Renal pelvis (tissue), 4 donors: ENCODE data around the gene YY1AP1. TPM values are rescaled to one million over a fixed set of nuclear protein-coding genes. Genes with fewer than 3 reads are reported as not detected.
"Not testable (repeated sequence)": the region's sequence is repeated elsewhere in the genome, so short reads cannot be mapped to it uniquely, and the experiment has no call there.

ENCODE experiments used
- DNase-seq: peaks from one replicate; pipeline ENCODE4 v3.0.0-alpha.2; 2013
- polyA plus RNA-seq, 3 donors: library from polyadenylated mRNA; unstranded; fragments of 120-200 nt; gene quantifications; one replicate each; pipeline ENCODE4 v1.2.1, GENCODE V29; 2013; ENCODE audit not compliant: insufficient read length in 3 of 3

The YY1AP1 gene
- polyA plus RNA-seq, 3 donors: 71.9 to 77.5 (median 73.1) TPM

DNA sequence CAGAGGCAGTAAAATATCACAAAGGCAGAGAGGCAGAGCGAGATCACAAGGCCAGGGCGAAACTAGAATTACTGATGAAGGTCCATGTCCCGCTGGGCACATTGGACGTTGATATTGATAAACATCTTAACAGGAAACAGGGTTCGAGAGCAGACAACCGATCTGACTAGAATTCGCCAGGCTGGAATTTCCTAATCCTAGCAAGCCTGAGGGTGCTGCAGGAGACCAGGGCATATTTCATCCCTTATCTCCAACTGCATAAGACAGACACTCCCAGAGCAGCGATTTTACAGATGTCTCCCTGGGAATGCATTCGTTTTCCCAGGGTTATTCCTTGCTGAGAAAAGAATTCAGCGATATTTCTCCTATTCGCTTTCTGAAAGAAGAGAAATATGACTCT is 9.0 kb upstream of the YY1AP1 start:
- DNase-seq: not testable (repeated sequence)

DNA sequence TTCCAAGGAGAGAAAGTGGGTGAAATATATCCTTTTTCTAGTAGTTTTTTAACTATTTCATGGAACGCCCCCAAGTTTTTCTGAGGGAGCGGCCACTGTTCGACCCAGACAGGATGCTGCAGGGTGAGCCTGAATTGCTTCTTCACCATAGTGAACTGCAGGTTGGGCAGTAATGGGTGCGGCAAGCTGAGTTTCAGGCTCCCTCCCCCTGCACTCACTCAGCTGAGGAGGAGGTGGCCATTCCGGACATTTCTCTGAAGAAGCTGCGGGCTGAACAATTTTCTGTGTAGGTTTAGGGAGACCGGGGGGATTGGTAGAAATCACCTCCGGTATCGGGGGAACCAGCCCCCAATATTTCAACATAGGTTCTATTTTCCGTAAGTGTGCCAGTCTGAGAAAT is 8.5 kb upstream of the YY1AP1 start:
- DNase-seq: no peak

DNA sequence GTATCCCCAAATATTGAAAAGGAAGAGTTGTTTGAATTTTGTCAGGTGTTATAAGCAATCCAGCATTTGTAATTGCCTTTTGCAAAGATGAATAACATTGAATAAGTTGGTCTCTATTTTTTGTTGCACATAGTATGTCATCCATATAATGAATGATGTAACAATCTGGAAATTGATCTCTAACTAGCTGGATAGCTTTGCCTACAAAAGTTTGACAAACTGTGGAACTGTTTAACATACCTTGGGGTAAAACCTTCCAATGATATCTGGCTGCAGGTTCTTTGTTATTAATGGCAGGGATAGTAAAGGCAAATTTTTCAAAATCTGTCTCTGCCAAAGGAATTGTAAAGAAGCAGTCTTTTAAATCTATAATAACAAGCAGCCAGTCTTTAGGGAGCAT is 8.0 kb upstream of the YY1AP1 start:
- no peak for DNase-seq

DNA sequence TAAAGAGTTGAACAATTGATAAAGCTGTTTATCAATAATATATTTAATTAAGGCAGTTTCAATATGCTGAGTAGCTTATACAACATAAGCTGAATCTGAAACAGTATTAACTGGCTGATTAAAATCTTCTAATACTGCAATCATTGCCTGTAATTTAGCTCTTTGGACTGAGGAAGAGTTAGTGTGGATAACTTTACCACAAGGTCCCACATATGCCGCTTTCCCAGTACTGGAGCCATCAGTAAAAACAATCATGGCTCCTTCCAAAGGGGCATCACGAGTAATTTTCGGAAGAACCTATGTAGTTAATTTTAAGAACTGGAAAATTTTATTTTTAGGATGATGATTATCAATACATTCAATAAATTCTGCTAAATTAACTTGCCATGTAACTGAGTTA is 7.0 kb upstream of the YY1AP1 start:
- DNase-seq: no peak

DNA sequence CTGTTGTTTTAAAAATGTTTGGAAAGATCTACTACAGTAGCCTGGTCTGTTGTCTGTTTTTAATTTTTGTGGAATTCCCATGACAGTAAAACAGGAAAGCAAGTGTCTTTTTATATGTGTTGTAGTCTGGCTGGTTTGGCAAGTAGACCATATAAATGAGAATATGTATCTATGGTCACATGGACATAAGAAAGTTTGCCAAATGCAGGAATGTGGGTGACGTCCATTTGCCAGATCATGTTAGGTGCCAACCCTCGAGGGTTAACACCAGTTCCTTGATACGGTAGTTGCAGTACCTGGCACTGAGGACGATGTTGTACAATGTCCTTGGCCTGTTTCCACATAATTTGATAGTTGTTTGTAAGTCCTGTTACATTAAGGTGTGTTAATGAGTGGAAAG is 6.5 kb upstream of the YY1AP1 start:
- no peak for DNase-seq

DNA sequence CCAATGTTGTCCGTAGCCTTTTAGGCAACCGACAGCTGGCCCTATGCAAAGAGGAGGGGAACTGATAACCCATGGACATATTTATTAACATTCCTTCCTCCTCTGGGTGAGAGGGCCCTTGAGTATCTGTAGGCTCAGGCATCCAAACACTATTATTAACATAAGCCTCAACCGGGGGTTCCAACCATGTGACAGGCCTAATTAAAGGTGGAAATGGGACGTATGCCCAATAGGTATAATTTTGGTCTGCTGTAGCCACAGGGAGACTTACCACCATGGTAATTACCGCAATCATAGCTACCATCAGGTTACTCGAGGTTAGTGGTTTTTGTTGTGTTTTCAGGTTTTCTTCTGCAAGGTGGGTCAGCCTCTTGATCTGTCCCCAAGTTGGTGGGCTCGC is 5.6 kb upstream of the YY1AP1 start:
- no peak for DNase-seq

DNA sequence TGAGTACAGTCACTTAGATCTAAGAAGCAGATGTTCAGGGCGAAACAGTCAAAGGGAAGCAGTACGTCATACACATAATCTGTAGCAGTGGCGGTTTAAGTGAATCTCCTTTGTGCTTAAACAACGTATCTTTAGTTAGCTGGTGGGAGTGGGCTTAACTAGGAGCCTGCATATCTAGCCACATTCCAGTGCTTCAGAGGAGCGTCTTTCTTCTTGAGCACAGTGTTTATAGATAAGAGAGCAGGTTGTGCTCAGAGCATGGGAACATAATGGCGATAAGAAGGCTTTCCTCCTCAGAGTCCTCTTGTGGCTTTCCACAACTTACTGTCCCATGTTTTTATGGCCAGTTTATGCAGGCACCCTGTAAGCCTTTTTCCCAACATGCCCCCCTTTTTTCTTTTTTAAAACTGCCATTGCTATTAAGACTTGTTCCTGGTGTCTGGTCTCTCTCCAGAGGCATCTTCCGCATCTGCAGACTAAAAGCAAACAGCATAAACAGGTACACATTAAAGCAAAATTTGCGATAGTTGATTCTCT is 3.5 kb upstream of the YY1AP1 start:
- no peak for DNase-seq

DNA sequence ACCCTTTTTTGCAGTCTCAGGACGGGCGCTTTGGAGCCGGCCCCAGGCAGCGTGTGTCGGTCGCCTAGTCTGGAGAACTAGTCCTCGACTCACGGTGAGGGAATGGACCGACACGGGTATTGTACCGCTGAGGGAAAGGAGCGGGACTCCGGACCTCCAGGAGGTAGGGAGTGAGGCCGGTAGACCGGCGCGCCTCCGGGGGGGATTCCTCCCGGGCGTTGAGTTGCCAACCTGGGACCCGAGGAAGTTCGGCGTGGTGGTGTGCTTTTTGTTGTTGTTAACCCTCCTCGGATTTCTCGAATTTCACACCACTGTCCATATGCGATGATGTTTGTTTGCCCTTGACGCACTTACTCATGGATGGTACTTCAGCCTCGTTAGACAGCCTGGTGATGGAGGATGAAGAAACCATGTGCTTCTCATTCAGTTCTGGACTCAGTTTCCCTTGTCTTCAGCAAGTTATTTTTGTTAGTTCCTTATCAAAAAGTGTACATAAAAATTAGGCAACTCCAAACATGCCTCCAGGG is 570 bp upstream of the YY1AP1 start, which contains the start of gene DAP3:
DAP3 (plus strand) TSS at position 11 of the 527 bp plus-strand sequence. CDS start 20,689 bp downstream, outside the sequence.
- not testable (repeated sequence) for DNase-seq

DNA sequence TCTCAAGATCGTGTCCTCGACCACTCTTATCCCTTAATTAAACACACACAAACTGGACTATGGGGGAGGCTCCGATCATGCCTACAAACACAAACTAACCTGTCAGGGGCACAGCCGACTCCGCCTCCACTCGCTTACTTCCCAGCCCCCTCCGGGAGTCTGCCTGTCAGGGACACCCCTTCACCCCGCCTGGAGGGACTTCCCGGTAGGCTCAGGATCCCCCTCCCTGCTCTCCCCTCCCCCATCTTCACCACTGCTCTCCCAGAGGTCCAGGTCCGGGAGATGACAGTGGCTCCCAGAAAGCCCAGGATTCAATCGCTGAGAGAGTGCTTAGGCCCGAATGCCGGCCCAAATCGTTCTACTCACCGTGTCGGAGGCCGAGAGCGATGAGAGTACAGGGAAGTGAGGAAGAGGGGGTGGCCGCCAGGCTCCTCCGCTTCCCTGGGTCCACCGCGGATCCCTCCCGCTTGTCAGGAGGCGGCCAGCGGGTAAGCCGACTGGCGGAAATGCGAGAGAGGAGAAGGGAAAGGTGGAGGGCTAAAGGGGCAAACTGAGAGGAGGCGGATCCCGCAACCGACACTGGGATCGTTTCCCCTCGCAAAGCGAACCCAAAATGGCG is 760 bp downstream of the YY1AP1 start:
- peak; percentile 11 for DNase-seq

DNA sequence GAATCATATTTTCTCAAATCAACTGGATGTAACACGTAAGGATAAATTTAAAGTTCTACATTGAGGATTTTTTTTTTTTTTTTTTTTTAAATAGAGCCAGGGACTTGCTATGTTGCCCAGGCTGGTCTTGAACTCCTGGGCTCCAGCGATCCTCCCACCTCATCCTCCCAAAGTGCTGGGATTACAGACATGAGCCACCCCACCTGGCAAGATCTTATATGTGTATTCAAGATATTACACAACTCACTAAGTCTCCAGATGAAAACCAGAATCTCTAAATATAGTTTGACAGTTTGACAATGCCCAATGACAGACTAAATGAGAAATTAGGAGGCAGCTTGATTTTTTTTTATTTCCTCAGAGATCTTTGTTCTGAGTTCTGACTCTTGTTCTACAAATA is 6.8 kb downstream of the YY1AP1 start:
- no peak for DNase-seq

DNA sequence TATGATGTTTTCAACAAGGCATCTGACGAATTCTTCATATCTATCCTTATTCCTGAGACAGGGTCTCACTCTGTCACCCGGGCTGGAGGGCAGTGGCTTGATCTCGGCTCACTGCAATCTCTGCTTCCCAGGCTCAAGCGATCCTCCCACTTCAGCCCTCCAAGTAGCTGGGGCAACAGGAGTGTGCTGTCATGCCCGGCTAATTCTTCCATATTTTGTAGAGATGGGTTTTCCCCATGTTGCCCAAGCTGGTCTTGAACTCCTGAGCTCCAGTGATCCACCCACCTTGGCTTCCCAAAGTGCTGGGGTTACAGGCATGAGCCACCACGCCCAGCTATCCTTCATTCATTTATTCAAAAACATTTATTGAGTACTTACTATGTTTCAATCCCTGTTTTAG is 8.0 kb downstream of the YY1AP1 start:
- no peak for DNase-seq

DNA sequence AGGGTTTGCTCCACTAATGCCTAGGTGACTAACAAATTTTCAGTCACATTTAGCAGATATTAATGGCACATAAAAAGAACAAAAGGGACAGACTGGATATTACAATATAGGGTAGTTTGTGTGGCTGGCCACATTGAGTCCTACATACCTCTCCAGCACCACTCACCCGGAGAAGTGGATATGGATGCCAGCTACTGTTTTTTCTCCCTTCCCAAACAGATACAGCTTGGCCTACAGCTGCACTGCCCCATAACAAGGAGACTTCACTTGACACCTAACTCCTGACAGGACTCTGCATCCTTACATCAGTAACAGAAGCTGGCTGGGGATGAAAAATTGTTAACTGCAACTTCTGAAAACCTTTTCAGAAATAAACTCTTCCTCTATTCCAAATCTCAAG is 9.6 kb downstream of the YY1AP1 start:
- not testable (repeated sequence) for DNase-seq

DNA sequence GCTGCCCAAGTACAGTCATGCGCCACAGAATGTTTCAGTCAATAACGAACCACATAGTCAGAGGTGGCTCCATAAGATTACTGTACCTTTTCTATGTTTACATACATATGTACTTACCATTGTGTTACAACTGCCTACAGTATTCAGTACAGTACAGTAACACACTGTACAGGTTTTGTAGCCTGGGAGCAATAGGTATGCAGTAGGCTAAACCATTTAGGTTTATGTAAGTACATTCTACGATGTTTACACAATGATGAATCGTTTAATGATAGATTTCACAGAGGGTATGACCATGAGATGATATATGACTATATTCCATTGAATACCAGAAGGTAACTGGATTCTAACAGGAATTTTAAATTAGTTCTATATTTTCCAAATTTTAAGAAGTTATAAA is 10.5 kb downstream of the YY1AP1 start:
- no peak for DNase-seq

DNA sequence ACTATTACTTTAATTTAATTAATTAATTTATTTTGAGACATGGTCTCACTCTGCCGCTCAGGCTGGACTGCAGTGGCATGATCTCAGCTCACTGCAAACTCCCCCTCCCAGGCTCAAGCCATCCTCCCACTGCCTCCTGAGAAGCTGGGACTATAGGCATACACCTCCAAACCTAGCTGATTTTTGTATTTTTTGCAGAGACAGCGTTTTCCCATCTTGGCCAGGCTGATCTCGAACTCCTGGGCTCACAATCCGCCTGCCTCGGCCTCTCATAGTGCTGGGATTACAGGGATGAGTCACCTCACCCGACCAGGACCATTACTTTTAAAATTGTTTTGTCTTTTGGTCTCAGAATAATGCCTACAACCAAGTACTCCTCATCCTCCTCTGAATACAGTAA is 15.6 kb downstream of the YY1AP1 start:
- no peak for DNase-seq

DNA sequence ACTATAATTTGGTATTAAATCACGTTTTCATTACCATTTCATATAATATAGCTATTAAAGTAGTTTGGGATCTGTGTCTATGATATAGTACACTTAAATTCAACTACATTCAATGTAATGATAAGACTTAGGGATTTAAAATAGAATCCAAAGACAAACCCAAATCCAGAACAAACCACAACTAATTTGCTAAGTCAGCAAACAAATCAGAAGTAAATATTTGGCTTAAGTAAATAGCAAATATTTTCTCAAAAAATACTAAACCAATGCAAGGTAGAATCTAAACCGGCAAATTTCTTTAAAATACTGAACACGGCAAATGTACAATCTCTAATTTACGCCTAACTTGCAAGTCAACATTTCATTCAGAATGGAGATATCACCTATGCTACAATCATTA is 16.8 kb downstream of the YY1AP1 start:
- DNase-seq: no peak

DNA sequence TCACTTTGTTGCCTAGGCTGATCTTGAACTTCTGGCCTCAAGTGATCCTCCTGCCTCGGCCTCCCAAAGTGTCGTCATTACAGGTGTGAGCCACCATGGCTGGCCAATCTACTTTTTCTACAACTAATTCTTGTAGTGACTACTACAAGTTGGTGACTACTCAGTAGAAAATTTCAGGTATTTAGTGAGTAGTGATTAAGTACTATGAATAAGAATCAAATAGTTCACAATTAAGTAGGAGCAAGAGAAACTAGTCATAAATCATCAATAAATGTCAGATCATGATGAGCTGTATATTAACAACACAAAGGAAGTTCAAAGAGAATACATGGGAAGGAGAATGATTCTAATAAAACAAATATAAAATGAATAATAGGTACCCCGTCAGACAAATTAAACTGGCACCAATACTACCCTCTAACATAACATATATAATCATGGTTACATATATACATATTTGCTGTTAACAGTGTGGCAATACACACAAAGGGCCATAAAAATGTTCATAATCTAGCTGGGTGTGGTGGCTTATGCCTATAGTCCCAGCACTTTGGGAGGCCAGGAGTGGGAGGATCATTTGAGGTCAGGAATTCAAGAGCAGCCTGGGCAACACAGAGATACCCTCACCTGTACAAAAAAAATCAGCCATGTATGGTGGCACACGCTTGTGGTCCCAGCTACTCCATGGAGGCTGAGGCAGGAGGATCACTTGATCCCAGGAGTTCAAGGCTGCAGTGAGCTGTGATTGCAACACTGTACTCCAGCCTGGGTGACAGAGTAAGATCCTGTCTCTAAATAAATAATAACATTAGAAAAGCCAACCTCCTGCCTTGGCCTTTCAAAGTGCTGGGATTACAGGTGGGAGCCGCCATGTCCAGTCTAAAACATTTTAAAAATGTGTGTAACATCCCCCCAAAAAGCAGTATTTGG is 19.1 kb downstream of the YY1AP1 start:
- DNase-seq: no peak

DNA sequence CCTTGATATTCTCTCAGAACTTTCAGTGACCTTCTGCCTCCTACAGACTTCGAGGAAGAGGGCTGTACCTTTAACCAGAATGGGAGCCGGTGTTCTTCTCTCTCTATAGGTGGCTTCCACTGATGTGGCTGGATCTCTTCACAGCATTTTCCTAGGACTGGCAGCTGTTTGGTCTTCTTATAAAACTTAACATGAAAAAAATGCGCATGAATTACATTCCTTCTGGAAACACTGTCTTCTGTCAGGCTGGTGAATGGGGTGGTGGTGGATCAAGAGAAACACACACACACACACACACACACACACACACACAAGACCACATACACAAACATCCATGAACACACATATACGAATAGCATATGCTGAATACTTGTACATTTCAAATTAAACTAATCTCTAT is 27.3 kb downstream of the YY1AP1 start:
- DNase-seq: not testable (repeated sequence)

DNA sequence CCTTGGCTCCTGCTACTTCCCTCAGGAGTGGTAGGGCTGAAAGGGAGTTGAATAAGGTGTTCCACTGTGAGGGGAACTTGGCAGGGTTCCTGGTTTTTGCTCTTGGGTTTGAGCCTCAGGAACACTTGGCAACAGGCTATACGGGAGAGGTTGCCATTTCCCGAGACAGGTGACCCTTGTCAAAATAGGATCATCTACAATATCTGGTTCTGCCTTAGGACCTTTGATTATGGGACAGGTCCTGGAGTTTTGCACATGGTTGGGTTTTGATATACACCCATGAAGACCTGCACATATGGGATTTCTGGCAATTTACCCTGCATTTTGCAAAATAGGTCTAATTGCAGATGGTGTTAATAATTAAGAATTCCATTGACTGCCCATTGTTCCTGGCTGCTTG is 31.1 kb downstream of the YY1AP1 start:
- no peak for DNase-seq

DNA sequence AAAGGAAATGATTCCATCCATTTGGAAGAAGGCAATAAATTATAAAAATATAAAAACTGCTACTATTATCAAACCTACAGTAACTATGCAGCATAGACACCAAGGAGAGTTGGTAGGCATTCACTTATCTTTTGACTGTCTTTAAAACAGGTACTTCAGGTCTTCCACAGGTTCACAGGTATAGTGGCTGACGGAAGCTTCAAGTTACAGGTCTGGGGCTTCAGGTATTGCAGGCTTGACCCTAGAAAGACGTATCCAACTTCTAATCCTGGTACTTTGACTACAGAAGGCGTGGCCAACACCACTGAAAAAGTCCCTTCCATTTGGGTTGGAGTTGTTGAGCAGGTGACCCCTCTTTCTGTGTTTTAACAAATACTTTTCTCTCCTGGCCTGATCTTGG is 35.6 kb downstream of the YY1AP1 start:
- DNase-seq: no peak

DNA sequence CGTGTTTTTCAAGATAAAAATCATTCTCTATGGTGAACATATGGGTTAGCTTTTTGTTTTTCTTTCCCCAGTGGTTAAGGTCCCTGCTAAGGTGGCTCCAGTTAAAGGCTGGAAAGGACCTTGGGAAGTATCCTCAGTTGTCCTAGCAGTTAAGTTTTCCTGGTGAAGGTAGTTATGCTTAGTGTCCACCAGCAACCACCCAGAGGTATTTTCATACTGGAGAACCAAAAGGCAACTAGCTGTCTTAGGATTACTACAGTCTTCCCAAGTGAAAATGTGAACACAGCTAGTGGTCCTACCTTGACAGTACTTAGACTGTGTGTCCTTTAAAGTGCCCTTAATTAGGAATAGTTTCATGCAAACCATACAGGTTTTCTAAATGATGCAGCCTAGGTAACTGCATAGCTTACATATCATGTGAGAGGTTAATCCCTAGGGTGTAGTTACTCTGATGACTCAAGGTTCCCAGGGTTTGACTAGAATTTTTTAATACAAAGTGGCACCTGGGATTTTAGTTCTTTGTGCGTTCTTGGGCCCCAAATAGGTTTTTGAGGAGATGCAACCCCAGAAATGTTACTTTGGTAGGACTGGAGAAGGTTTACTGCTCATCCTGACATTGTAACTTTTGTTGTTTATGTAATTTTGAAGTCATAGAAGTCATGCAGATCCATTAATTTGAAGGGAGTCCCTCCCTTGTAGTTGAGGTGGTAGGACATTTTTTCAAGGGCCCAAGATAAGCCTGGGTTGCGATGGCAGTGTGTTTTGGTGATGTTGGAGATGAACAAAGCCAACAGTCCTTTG is 36.5 kb downstream of the YY1AP1 start:
- no peak for DNase-seq

DNA sequence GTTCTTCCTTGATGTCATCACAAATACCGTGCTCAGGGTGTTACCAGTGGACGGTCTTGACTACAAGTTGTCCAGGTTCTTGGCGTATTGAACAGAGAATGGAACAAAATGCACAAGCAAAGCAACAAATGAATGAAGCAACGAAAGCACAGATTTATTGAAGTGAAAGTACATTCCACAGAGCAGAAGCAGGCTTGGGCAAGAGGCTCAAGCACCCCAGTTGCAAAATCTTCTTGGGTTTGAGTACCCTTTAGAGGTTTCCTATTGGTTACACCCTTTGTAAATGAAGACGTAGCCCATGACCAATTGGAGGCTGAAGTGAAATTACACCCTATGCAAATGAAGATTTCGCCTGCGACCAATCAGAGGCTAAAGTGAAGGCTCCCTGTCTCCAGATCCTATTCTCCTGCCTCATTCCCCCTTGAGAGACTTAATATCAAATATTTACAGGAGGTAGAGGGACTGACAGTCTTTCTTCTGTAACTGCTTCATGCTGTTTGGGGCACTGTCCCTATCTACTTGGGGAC is 38.3 kb downstream of the YY1AP1 start:
- DNase-seq: no peak

DNA sequence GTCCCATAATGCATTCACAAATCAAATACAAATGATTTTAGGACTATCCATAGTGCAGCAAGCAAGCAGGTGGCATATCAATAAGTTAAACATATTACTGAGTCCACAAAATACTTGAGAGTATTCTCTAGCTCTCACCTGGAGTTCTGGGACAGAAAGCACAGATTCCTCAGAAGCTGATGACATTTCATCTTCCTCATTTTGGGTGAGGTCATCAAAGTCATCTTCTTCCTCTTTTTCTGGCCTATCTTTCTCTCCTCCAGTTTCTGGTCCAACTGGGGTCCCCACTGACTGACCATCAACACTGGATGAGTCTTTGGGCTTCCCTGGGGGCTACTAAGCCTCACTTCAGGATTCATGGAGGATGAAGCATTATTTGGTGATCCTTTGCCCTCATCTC is 38.9 kb downstream of the YY1AP1 start:
- no peak for DNase-seq
